CD4-positive, alpha-beta memory T cell (primary cell): ENCODE measurements around the gene PBX3. TPM values are rescaled to one million over a fixed set of nuclear protein-coding genes. Genes with fewer than 3 reads are reported as not detected.

Experiments
- CTCF ChIA-PET: fragments of 350-600 bp; sonication (Branson Sonifier 250); formaldehyde crosslinking; loops from one replicate; lab custom pipeline; 2021; ENCODE audit warnings: inconsistent platforms; ENCODE audit not compliant: partially characterized antibody; lab: Charles Lee
- POLR2A ChIA-PET: fragments of 350-600 bp; sonication (Branson Sonifier 250); formaldehyde crosslinking; loops from one replicate; lab custom pipeline; 2021; ENCODE audit not compliant: partially characterized antibody; lab: Charles Lee
- DNase-seq, 5 donors: peaks; one replicate each; pipeline versions ENCODE4 v3.0.0 to v3.0.0-alpha.2; 2020 to 2022; ENCODE audit warnings: mixed read lengths in 1 of 5
- H3K27ac ChIP-seq: one replicate; pipeline ENCODE4 v1.7.0; 2013; ENCODE audit warnings: low read depth, low read length
- H3K27me3 ChIP-seq: 2 replicates; pipeline ENCODE4 v1.7.0; 2013; ENCODE audit warnings: mild to moderate bottlenecking, low read length, moderate library complexity; ENCODE audit not compliant: insufficient read depth
- H3K36me3 ChIP-seq: 2 replicates; pipeline ENCODE4 v1.7.0; 2013; ENCODE audit warnings: mild to moderate bottlenecking, low read length, moderate library complexity; ENCODE audit not compliant: insufficient read depth
- H3K4me1 ChIP-seq: 2 replicates; pipeline ENCODE4 v1.7.0; 2013; ENCODE audit warnings: mild to moderate bottlenecking, low read length, moderate library complexity; ENCODE audit not compliant: insufficient read depth
- H3K4me3 ChIP-seq, 2 donors: one replicate each; pipeline ENCODE4 v1.7.0; 2013; ENCODE audit warnings: low read length in 2 of 2, mild to moderate bottlenecking in 1 of 2
- H3K9me3 ChIP-seq, 2 donors: one replicate each; pipeline ENCODE4 v1.7.0; 2013; ENCODE audit warnings: low read length in 2 of 2, control low read depth in 1 of 2; ENCODE audit not compliant: control insufficient read depth in 1 of 2
- H3K27ac Mint-ChIP-seq, 7 donors: one replicate each; pipeline ENCODE4 v1.8.0; 2020 to 2021; ENCODE audit warnings: mixed read lengths in 7 of 7, mild to moderate bottlenecking in 6 of 7, inconsistent platforms in 3 of 7, moderate library complexity in 3 of 7
- H3K27me3 Mint-ChIP-seq, 2 donors: one replicate each; pipeline ENCODE4 v1.8.0; 2020 to 2021; ENCODE audit warnings: mixed read lengths in 2 of 2
- H3K36me3 Mint-ChIP-seq, 2 donors: one replicate each; pipeline ENCODE4 v1.8.0; 2020 to 2021; ENCODE audit warnings: mixed read lengths in 2 of 2, inconsistent platforms in 1 of 2, mild to moderate bottlenecking in 1 of 2
- H3K4me1 Mint-ChIP-seq, 4 donors: one replicate each; pipeline ENCODE4 v1.8.0; 2020 to 2021; ENCODE audit warnings: mixed read lengths in 4 of 4, mild to moderate bottlenecking in 1 of 4
- H3K4me3 Mint-ChIP-seq, 8 donors: one replicate each; pipeline ENCODE4 v1.8.0; 2020 to 2021; ENCODE audit warnings: mixed read lengths in 8 of 8, mild to moderate bottlenecking in 7 of 8, moderate library complexity in 6 of 8, inconsistent platforms in 3 of 8
- H3K9me3 Mint-ChIP-seq, 8 donors: one replicate each; pipeline ENCODE4 v1.8.0; 2020 to 2021; ENCODE audit warnings: mixed read lengths in 8 of 8, mild to moderate bottlenecking in 5 of 8, inconsistent platforms in 3 of 8, moderate library complexity in 1 of 8
- intact Hi-C: fragments of 100-400 bp; cut with micrococcal nuclease; formaldehyde crosslinking; loops from one replicate; pipeline ENCODE4 v1.15.1; 2023
- polyA plus RNA-seq, 2 donors: library from polyadenylated mRNA; unstranded; fragments of 300-500 nt; fragmentation: Illumina TruSeq; gene quantifications; one replicate each; pipeline ENCODE4 v1.2.3, GENCODE V29; 2021
- total RNA-seq, 2 experiments: library from RNA; stranded (reverse); gene quantifications; one replicate each; pipeline ENCODE4 v1.2.3, GENCODE V29; 2021

PBX3 gene
- total and polyA plus RNA-seq, 4 experiments from 2014 or later, result 2.2 to 17.0 (median 10.4) TPM

GRCh38 chr9:125706651-125707471, 40.3 kb upstream of the PBX3 start, which contains the start of gene MAPKAP1:
TSS of gene MAPKAP1 (minus strand) at chr9:125707208. CDS start at chr9:125672574, 34,634 bp downstream.
- Mint-ChIP-seq H3K9me3 (no peaks in the 10 kb centered on the region), H3K4me3 (peak within 1 kb of the TSS; percentile 89 to 91 (median 90)), H3K36me3 (peaks cover 5% of the 10 kb centered on the region in 2 donors), H3K27ac (peak within 1 kb of the TSS; percentile 68 to 92 (median 89)), H3K4me1 (peaks cover 26 to 44% (median 36%) of the 10 kb centered on the region in 4 donors), H3K27me3 (peaks cover 0 to 2% of the 10 kb centered on the region in 2 donors)
- Histone ChIP-seq H3K9me3 (no peaks in the 10 kb centered on the region), H3K4me1 (peaks cover 24% of the 10 kb centered on the region), H3K36me3 (no peaks in the 10 kb centered on the region), H3K27ac (peak within 1 kb of the TSS; percentile 65), H3K27me3 (no peaks in the 10 kb centered on the region), H3K4me3 (peak within 1 kb of the TSS; percentile 18 to 56)
- peak; percentile 88 to 92 (median 88) for DNase-seq
- CTCF ChIA-PET, result interaction anchor here (0.9 to 2.4 kb wide), 4 partner anchors 10 to 936 kb away, joined by 3 to 8 read pairs (median 4); partner anchors contain the start of gene NR6A1
- POLR2A ChIA-PET, result interaction anchor here (0.5 to 1.8 kb wide), 9 partner anchors 10 to 1206 kb away, joined by 3 to 22 read pairs (median 3); partner anchors contain the start of gene PBX3
- intact Hi-C loops, result loop anchor here (1.0 kb wide), 2 partner anchors 39 to 123 kb away; no protein-coding TSS in a partner anchor

GRCh38 chr9:125707472-125707804, 39.7 kb upstream of the PBX3 start:
- no peak for DNase-seq
- CTCF ChIA-PET, result interaction anchor here (0.9 to 2.4 kb wide), 4 partner anchors 9 to 936 kb away, joined by 3 to 8 read pairs (median 4); partner anchors contain the start of gene NR6A1
- peak overlapping the region; percentile 18 to 56 for H3K4me3 ChIP-seq
- H3K4me1 ChIP-seq, result peaks cover 24% of the 10 kb centered on the region
- POLR2A ChIA-PET, result interaction anchor here (0.8 to 1.8 kb wide), 6 partner anchors 38 to 186 kb away, joined by 3 to 22 read pairs (median 4); partner anchors contain the start of gene PBX3
- Mint-ChIP-seq H3K9me3 (no peaks in the 10 kb centered on the region), H3K36me3 (peaks cover 5% of the 10 kb centered on the region in 2 donors), H3K27ac (peak overlapping the region; percentile 68 to 90 (median 88)), H3K27me3 (peaks cover 0 to 2% of the 10 kb centered on the region in 2 donors), H3K4me3 (peak overlapping the region; percentile 82 to 91 (median 88)), H3K4me1 (peaks cover 26 to 43% (median 36%) of the 10 kb centered on the region in 4 donors)
- peak overlapping the region; percentile 65 for H3K27ac ChIP-seq
- H3K36me3 ChIP-seq, result no peaks in the 10 kb centered on the region
- H3K9me3 ChIP-seq, result no peaks in the 10 kb centered on the region
- intact Hi-C loops, result loop anchor here (1.0 kb wide), 2 partner anchors 39 to 123 kb away; no protein-coding TSS in a partner anchor
- no peaks in the 10 kb centered on the region for H3K27me3 ChIP-seq

GRCh38 chr9:125726456-125727132, 20.6 kb upstream of the PBX3 start:
- intact Hi-C loops, result no loop called here
- H3K9me3 ChIP-seq, result no peaks in the 10 kb centered on the region
- Mint-ChIP-seq H3K27ac (no peak overlapping the region), H3K36me3 (no peaks in the 10 kb centered on the region), H3K27me3 (peaks cover 1 to 4% of the 10 kb centered on the region in 2 donors), H3K9me3 (peaks cover 0 to 2% (median 0%) of the 10 kb centered on the region in 8 donors), H3K4me1 (no peaks in the 10 kb centered on the region), H3K4me3 (no peak overlapping the region)
- ChIA-PET CTCF (no interaction called here), POLR2A (no interaction called here)
- no peak for DNase-seq
- no peak overlapping the region for H3K4me3 ChIP-seq
- no peaks in the 10 kb centered on the region for H3K4me1 ChIP-seq
- no peaks in the 10 kb centered on the region for H3K36me3 ChIP-seq
- H3K27me3 ChIP-seq, result no peaks in the 10 kb centered on the region
- H3K27ac ChIP-seq, result no peak overlapping the region

- no peak for DNase-seq
- H3K27me3 ChIP-seq, result no peaks in the 10 kb centered on the region
- ChIA-PET POLR2A (no interaction called here), CTCF (no interaction called here)
- peaks cover 0 to 1% (median 0%) of the 10 kb centered on the region in 4 donors for H3K4me1 Mint-ChIP-seq
- peaks cover 1 to 3% of the 10 kb centered on the region in 2 donors for H3K27me3 Mint-ChIP-seq
- no peak overlapping the region for H3K27ac Mint-ChIP-seq
- no peak overlapping the region for H3K27ac ChIP-seq
- no peaks in the 10 kb centered on the region for H3K4me1 ChIP-seq
- H3K9me3 ChIP-seq, result no peaks in the 10 kb centered on the region
- H3K9me3 Mint-ChIP-seq, result peaks cover 0 to 2% (median 0%) of the 10 kb centered on the region in 8 donors
- H3K36me3 ChIP-seq, result no peaks in the 10 kb centered on the region
- H3K4me3 Mint-ChIP-seq, result no peak overlapping the region
- no peak overlapping the region for H3K4me3 ChIP-seq
- intact Hi-C loops, result no loop called here
- no peaks in the 10 kb centered on the region for H3K36me3 Mint-ChIP-seq
Observed at GRCh38 chr9:125730168-125730567, 17.0 kb upstream of the PBX3 start.

- Histone ChIP-seq H3K4me3 (no peak overlapping the region), H3K36me3 (no peaks in the 10 kb centered on the region), H3K27me3 (no peaks in the 10 kb centered on the region), H3K27ac (no peak overlapping the region), H3K4me1 (no peaks in the 10 kb centered on the region), H3K9me3 (no peaks in the 10 kb centered on the region)
- no peak for DNase-seq
- no peaks in the 10 kb centered on the region for H3K36me3 Mint-ChIP-seq
- H3K27me3 Mint-ChIP-seq, result peaks cover 2 to 6% of the 10 kb centered on the region in 2 donors
- intact Hi-C loops, result no loop called here
- no peak overlapping the region for H3K4me3 Mint-ChIP-seq
- peaks cover 0 to 2% (median 0%) of the 10 kb centered on the region in 8 donors for H3K9me3 Mint-ChIP-seq
- H3K4me1 Mint-ChIP-seq, result peaks cover 0 to 1% (median 0%) of the 10 kb centered on the region in 4 donors
- ChIA-PET CTCF (no interaction called here), POLR2A (no interaction called here)
- H3K27ac Mint-ChIP-seq, result no peak overlapping the region
Observed at GRCh38 chr9:125732562-125732961, 14.6 kb upstream of the PBX3 start.

GRCh38 chr9:125739436-125739835, 7.7 kb upstream of the PBX3 start:
- H3K4me1 ChIP-seq, result no peaks in the 10 kb centered on the region
- CTCF ChIA-PET, result no interaction called here
- H3K27ac Mint-ChIP-seq, result no peak overlapping the region
- POLR2A ChIA-PET, result no interaction called here
- peaks cover 2 to 6% of the 10 kb centered on the region in 2 donors for H3K27me3 Mint-ChIP-seq
- H3K36me3 ChIP-seq, result no peaks in the 10 kb centered on the region
- no peak for DNase-seq
- H3K4me3 ChIP-seq, result no peak overlapping the region
- H3K4me1 Mint-ChIP-seq, result no peaks in the 10 kb centered on the region
- H3K9me3 Mint-ChIP-seq, result peaks cover 0 to 4% (median 0%) of the 10 kb centered on the region in 8 donors
- no peak overlapping the region for H3K27ac ChIP-seq
- no peaks in the 10 kb centered on the region for H3K27me3 ChIP-seq
- no peaks in the 10 kb centered on the region for H3K36me3 Mint-ChIP-seq
- no peak overlapping the region for H3K4me3 Mint-ChIP-seq
- intact Hi-C loops, result no loop called here
- H3K9me3 ChIP-seq, result no peaks in the 10 kb centered on the region

GRCh38 chr9:125742657-125743056, 4.5 kb upstream of the PBX3 start:
- Histone ChIP-seq H3K4me3 (no peak overlapping the region), H3K4me1 (peaks cover 5% of the 10 kb centered on the region), H3K27ac (no peak overlapping the region), H3K9me3 (no peaks in the 10 kb centered on the region), H3K36me3 (no peaks in the 10 kb centered on the region), H3K27me3 (no peaks in the 10 kb centered on the region)
- Mint-ChIP-seq H3K4me3 (no peak overlapping the region), H3K4me1 (peaks cover 0 to 10% (median 7%) of the 10 kb centered on the region in 4 donors), H3K36me3 (peaks cover 0 to 4% of the 10 kb centered on the region in 2 donors), H3K27ac (no peak overlapping the region), H3K27me3 (peaks cover 0 to 2% of the 10 kb centered on the region in 2 donors), H3K9me3 (peaks cover 0 to 3% (median 0%) of the 10 kb centered on the region in 8 donors)
- ChIA-PET CTCF (no interaction called here), POLR2A (no interaction called here)
- intact Hi-C loops, result no loop called here
- no peak for DNase-seq
